HG02973 (cell line): ENCODE results near the gene ESRRA.

Experiments used
- ATAC-seq: cut with Tn5 transposase; IDR thresholded peaks from one replicate; pipeline ENCODE4 v1.9.1; 2021; ENCODE audit warnings: moderate library complexity; ENCODE audit not compliant: unreplicated experiment

ESRRA gene

DNA sequence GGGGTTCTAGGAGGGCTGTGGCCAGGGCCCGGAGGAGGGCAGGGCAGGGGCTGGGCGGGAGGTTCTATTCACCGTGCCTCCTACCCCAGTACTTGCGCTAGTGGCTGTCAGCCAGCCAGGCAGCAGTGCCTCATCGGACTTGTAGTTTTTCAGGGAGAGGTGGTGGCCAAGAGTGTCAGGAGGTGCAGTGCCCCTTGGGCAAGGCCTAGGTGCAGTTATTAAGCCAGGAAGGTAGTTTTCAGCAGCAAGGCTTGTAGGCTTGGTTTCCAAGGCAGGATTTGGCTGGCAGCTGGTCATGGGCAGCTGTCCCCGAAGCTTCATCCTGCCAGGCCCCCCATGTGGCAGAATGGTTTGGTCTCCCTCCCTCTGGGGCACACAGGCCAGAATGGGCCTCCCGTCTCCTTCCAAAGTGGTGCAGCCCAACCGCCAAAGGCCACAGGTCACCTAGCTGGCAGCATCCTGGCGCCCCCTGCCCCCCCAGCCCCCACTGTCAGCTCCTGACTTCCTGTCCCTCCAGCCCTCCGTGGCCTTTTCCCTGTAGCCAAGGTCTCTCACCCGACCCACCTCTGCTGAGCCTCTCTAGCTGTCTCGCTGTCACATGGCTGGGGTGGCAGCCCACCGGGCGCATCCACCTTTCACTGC lies 43.2 kb downstream of the ESRRA start:
- no peak for ATAC-seq

DNA sequence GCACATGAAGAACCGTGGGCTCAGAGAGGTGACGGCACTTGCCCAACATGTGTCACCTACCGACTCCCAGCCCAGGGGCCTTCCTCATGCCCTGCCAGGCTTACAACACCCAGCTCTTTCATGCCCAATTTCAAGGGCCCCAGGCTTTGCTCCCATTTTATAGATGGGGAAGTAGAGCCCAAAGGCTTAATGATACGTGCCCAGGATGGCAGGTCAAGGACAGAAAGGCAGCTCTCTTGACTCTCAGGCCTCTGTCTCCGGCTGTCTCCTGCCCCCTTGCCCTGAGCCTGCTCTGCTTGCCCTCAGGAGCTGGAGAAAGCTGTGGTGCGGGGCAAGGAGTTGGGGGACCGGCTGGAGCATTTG lies 43.7 kb downstream of the ESRRA start:
- no peak for ATAC-seq

GRCh38 chr11:64349404-64349803 lies 44.1 kb downstream of the ESRRA start:
- no peak for ATAC-seq

DNA sequence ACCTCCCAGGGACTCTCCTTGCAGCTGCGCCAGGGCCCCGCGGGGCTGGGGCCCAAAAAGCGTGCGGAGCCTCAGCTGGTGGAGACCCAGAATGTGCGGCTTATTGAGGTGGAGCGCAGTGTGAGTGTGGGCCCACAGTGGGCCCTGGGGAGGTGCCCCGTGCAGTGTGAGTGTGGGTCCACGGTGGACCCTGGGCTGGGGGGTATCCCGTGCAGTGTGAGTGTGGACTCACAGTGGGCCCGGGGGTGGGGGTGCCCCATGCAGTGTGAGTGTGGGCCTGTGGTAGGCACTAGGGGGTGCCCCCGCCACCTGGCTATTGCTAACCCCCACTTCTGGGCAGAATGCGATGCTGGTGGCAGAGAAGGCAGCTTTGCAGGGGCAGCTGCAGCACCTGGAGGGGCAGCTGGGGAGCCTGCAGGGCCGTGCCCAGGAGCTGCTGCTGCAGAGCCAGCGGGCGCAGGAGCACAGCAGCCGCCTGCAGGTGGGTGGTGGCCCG lies 45.9 kb downstream of the ESRRA start:
- no peak for ATAC-seq

DNA sequence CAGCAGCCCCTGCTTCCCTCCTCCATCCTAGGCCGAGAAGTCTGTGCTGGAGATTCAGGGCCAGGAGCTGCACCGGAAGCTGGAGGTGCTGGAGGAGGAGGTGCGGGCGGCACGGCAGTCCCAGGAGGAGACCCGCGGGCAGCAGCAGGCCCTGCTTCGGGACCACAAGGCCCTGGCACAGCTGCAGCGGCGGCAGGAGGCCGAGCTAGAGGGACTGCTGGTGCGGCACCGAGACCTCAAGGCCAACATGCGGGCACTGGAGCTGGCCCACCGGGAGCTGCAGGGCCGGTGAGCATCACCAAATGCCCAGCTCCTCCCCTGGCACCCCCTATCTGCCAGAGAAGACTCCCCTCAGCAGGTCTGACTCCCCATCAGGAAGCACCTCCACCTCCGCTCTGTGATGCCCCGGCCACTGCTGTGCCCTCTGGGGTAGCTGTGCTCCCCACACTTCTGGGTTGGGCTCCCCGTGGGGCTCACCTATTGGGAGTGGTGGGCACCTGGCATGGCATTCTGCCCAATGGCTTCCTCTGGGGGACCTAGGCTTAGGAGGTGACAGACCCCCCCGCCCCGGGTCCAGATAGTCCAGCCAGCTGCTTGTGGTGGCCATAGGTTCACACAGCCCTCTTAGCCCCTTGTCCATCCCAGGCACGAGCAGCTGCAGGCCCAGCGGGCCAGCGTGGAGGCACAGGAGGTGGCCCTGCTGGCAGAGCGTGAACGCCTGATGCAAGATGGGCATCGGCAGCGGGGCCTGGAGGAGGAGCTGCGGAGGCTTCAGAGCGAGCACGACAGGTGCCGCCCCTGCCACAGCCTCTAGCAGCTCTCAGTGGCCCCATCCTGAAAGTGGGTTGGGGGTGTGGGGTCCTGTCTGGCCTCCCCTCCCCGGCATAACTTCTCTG lies 47.0 kb downstream of the ESRRA start:
- no peak for ATAC-seq

- ATAC-seq, result no peak
Measured at GRCh38 chr11:64352995-64353714, 47.8 kb downstream of the ESRRA start.

GRCh38 chr11:64353715-64354506 lies 48.6 kb downstream of the ESRRA start:
- ATAC-seq, result no peak

- ATAC-seq, result no peak
Measured at GRCh38 chr11:64355078-64355940, 50.0 kb downstream of the ESRRA start.

DNA sequence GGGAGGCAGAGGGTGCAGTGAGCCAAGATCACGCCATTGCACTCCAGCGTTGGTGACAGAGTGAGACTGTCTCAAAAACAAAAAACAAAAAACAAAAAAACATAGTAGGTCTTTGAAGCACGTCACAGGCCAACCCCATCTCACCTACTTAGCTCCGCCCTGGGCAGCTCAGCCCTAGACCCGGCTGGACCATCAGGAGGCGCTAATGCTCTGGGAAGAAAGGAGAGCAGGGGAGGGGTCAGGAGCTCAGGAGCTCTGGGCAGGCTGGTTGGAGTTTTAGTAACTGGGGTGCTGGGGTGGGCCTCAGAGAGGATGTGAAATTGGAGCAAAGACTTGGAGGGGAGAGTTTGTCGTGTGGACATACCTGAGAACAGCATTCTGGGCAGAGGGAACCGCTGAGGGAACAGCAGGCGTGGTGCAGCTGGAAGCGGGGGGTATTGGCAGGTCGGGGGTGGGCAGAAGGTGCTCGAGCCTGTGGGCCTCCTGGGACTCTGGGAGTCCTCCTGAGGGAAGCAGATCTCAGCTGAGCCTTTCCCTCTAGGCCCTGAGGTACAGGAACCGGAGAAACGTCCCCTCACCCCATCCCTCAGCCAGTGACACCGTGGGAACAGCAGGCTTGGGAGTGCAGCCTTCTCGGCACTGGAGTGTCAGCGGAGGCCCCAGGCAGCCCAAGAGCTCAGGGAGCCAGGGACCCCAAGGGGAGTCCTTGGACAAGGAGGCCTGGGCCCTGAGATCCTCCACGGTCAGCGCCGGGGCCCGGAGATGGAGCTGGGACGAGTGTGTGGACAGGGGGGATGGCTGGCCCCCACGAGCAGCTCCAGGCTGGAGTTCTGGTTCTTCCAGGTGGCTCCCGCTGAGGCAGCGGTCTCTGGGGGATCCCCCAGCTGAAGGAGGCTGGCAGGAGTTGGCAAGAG lies 51.4 kb downstream of the ESRRA start:
- no peak for ATAC-seq

DNA sequence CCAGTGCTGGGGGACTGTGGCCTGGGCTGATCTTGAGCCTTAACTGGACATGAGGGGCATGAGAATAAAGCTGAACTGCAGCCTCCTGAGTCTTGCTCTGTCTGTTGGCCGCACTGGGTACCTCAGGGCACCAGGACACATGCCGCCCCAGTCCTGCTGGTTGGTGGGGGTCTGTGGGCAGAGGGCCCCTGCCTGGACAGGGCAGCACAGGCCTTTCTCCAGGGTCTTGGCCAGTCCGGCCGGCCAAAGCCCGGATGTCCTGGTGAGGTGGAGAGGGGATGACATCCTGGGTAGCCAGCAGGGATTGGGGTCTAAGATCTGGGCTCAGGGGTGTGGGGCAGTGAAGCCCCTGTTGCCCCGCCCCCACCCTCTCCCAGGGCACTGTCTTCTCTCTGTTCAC lies 52.1 kb downstream of the ESRRA start:
- ATAC-seq, result no peak

DNA sequence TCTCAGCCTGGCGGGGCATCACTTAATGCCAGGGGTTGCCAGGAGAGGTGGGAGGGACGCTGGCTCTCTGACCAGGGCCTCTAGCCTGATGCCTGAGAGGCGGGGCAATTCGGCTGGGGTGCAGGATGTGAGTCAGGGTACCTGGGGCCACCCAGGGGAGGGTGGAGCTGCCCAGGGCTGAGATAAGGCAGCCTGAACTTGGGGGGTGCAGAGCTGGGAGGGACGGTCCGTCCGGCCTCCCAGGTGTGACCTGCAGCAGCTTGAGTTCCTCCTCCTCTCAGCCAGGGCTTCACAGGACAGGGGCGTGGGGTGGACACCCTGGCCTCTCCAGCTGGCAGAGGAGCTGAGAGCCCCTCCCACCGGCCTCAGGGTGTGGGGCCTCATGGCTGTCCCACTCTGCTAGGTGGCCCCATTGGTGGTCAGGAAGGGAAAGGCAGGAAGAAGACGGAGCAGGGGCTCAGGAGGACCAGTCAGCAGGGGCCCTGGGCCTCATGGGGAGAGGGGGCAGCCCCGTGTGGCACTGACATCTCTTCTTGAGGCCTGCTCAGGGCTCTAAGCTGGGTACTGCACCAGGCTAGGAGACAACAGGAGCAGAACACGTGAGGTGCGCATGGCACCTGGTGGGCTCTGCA lies 52.7 kb downstream of the ESRRA start:
- no peak for ATAC-seq

- no peak for ATAC-seq
Measured at GRCh38 chr11:64358536-64358906, 53.2 kb downstream of the ESRRA start.

DNA sequence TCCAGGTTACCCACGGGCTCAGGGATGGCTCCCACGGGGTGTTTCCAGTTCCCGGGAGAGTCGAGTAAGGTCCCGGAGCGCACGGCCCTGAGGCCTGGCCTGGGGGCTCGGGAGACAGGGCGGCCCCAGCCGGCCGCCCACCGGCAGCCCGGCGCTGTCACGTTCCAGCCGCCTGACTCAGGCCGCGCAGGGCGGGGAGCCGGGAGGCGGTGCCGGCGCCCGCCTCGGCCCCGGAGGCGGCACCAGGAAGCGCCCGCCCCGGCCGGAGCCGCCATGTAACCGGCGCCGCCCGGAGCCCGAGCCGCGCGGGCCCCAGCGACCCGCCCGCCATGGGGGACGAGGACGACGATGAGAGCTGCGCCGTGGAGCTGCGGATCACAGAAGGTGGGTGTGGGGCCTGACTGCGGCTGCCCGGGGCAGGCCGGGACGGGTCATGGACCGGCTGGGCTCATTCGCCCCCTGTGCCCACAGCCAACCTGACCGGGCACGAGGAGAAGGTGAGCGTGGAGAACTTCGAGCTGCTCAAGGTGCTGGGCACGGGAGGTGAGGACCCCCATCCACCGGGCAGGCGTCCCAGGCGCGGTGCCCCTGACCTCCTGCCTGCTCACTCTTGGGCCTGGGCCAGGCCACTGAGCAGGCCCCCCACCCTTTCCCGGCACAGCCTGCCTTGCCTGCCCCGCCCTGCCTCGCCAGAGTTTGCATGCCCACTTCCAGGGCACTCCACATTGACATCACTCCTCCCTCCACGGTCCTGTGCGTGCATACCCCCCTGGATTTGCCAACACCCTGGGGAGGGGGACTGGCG lies 53.8 kb downstream of the ESRRA start, which contains the start of gene RPS6KA4:
Gene RPS6KA4 (plus strand): TSS at position 256 of the 805 bp plus-strand sequence. CDS start 74 bp downstream, at position 330.
- peak; percentile 61 for ATAC-seq

DNA sequence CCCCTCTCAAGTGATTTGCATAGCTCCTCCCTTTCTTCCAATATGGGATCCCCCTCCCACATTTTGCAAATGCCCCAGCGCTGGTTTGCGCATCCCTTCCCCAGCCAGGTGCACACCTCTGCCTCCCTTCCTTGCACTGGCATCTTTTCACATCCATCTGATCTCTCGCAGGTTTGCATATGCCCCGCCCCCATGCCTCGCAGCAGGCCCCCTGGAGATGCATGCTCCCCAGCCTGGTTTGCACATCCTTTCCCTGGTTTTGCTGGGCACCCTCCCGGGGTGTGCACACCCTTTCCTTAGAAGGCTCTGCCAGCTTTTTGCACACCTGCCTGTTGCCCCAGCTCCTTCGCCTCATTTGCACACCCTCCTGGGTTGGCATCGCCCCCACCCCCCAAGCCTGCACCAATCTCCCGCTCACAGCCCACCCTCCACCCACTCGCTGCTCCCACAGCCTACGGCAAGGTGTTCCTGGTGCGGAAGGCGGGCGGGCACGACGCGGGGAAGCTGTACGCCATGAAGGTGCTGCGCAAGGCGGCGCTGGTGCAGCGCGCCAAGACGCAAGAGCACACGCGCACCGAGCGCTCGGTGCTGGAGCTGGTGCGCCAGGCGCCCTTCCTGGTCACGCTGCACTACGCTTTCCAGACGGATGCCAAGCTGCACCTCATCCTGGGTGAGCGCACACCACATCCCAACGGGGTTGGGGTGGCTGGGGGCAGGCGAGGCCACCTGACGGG lies 54.6 kb downstream of the ESRRA start:
- ATAC-seq, result no peak

- no peak for ATAC-seq
Measured at GRCh38 chr11:64360448-64360921, 55.2 kb downstream of the ESRRA start.

- ATAC-seq, result no peak
Measured at GRCh38 chr11:64361659-64362058, 56.3 kb downstream of the ESRRA start.

- ATAC-seq, result no peak
Measured at GRCh38 chr11:64362339-64362738, 57.0 kb downstream of the ESRRA start.
